Esophagus squamous epithelium (tissue), 4 donors: ENCODE measurements around the gene B3GNT7.

Source experiments
- CTCF ChIP-seq, 6 experiments: fragments of 450-650 bp in 4 of 6; fragments of 200-600 bp in 2 of 6; sonication (generic) in 2 of 6; IDR thresholded peaks; one replicate each; pipeline ENCODE4 v1.5.1; 2016 to 2019; ENCODE audit warnings: antibody characterized with exemption in 6 of 6, mild to moderate bottlenecking in 4 of 6, moderate library complexity in 4 of 6
- POLR2A ChIP-seq, 4 donors: fragments of 450-650 bp; IDR thresholded peaks; one replicate each; pipeline ENCODE4 v1.6.1; 2017; ENCODE audit warnings: antibody characterized with exemption in 4 of 4, mild to moderate bottlenecking in 4 of 4, moderate library complexity in 3 of 4

DNA sequence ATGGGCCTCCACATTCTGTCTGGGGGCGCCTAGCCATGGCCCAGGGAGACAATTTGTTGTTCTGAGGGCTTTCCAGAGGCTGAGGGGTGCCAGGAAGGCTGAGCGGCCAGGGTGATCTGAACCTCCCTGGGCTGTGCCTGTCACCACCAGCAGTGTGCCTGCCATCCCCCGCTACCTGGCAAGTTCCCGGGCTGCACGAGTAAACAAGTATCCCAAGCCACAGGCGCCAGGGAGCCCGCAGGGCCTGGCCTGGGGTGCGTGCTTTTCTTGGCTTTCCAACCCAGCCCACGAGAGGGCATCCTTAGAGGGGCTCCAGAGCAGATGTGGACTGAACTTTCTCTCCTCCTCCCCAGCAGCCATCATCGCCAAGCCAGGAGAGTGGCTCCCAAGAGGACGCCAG is 35.1 kb upstream of the B3GNT7 start:
- no peak for TF ChIP-seq CTCF (IDR thresholded peaks at IDR 0.05)
- TF ChIP-seq POLR2A (IDR thresholded peaks at IDR 0.05) = no peak
